OCI-LY7 (cell line): ENCODE results near the gene ALOX5. TPM values are rescaled to one million over a fixed set of nuclear protein-coding genes. Genes with fewer than 3 reads are reported as not detected.
A peak's percentile ranks its signal among the peaks of the same experiment; 100 is the strongest.
"Not testable (repeated sequence)": the region's sequence is repeated elsewhere in the genome, so short reads cannot be mapped to it uniquely, and the experiment has no call there.

Experiments
- BruUV-seq: library from RNA; stranded (reverse); fragments of 400-500 nt; replicated peaks from 2 replicates; lab custom pipeline; 2021; lab: Mats Ljungman, UMichigan
- CTCF ChIA-PET: fragments of 300-600 bp; sonication (Branson Sonifier 250); formaldehyde crosslinking; loops from one replicate; lab custom pipeline; 2022; ENCODE audit warnings: antibody characterized with exemption; ENCODE audit not compliant: unreplicated experiment; lab: Charles Lee
- POLR2A ChIA-PET: fragments of 300-600 bp; sonication (Branson Sonifier 250); formaldehyde crosslinking; loops from one replicate; lab custom pipeline; 2022; ENCODE audit warnings: antibody characterized with exemption; lab: Charles Lee
- DNase-seq: peaks from one replicate; pipeline ENCODE4 v3.0.0-alpha.2; 2015; ENCODE audit warnings: low spot score
- H2AFZ ChIP-seq: fragments of 200-600 bp; sonication (generic), shearing (Covaris generic); 2 replicates; pipeline ENCODE4 v1.6.1; 2014; ENCODE audit warnings: mild to moderate bottlenecking, antibody characterized with exemption, low read length, moderate library complexity
- H3K27ac ChIP-seq: fragments of 200-600 bp; sonication (generic); 2 replicates; pipeline ENCODE4 v1.5.1; 2014; ENCODE audit warnings: mixed run types, low read depth, mild to moderate bottlenecking, moderate library complexity, low read length, inconsistent platforms; ENCODE audit not compliant: poor library complexity, severe bottlenecking
- H3K36me3 ChIP-seq: fragments of 200-600 bp; sonication (generic); 2 replicates; pipeline ENCODE4 v1.6.1; 2014; ENCODE audit warnings: mild to moderate bottlenecking, antibody characterized with exemption, low read length, moderate library complexity, mixed read lengths; ENCODE audit not compliant: insufficient read depth
- H3K4me1 ChIP-seq: fragments of 200-600 bp; sonication (generic); 2 replicates; pipeline ENCODE4 v1.5.1; 2014; ENCODE audit warnings: mild to moderate bottlenecking, low read length; ENCODE audit not compliant: insufficient read depth, poor library complexity, severe bottlenecking
- H3K4me2 ChIP-seq: fragments of 200-600 bp; sonication (generic); 2 replicates; pipeline ENCODE4 v1.6.1; 2014; ENCODE audit warnings: mild to moderate bottlenecking, low read length
- H3K4me3 ChIP-seq: fragments of 200-600 bp; sonication (generic); 2 replicates; pipeline ENCODE4 v1.5.1; 2014; ENCODE audit warnings: mild to moderate bottlenecking, low read depth, low read length; ENCODE audit not compliant: poor library complexity, severe bottlenecking
- H3K79me2 ChIP-seq: fragments of 200-600 bp; sonication (generic); 2 replicates; pipeline ENCODE4 v1.6.1; 2016; ENCODE audit warnings: low read depth, mild to moderate bottlenecking, low read length, moderate library complexity, mixed read lengths; ENCODE audit not compliant: insufficient read depth
- H3K9me2 ChIP-seq: fragments of 200-600 bp; sonication (generic); 2 replicates; pipeline ENCODE4 v1.6.1; 2016; ENCODE audit warnings: mild to moderate bottlenecking, low read length, mixed read lengths; ENCODE audit not compliant: insufficient read depth
- H3K9me3 ChIP-seq: fragments of 200-600 bp; sonication (generic); 2 replicates; pipeline ENCODE4 v1.6.1; 2014; ENCODE audit warnings: mild to moderate bottlenecking, mixed run types, low read length, mixed read lengths
- H4K20me1 ChIP-seq: fragments of 200-600 bp; sonication (generic); 2 replicates; pipeline ENCODE4 v1.6.1; 2014; ENCODE audit warnings: mild to moderate bottlenecking, antibody characterized with exemption, low read length, moderate library complexity, mixed read lengths; ENCODE audit not compliant: insufficient read depth
- CTCF ChIP-seq: fragments of 200-600 bp; sonication (generic); conservative IDR thresholded peaks from 2 replicates; pipeline ENCODE4 v1.5.1; 2014; ENCODE audit warnings: mild to moderate bottlenecking, antibody characterized with exemption, low read length, moderate library complexity, mixed read lengths
- EZH2phosphoT487 ChIP-seq: fragments of 200-600 bp; sonication (generic); IDR thresholded peaks from 2 replicates; pipeline ENCODE4 v1.6.1; 2018; ENCODE audit warnings: low read depth, borderline replicate concordance, mild to moderate bottlenecking, mixed run types, antibody characterized with exemption, low read length, moderate library complexity, mixed read lengths
- intact Hi-C: fragments of 100-400 bp; cut with micrococcal nuclease; formaldehyde crosslinking; loops from one replicate; pipeline ENCODE4 v1.10.0; 2022; ENCODE audit not compliant: unreplicated experiment
- total RNA-seq, 2 experiments: library from RNA; depleted of rRNA in 1 of 2; stranded (reverse); fragments of >200 nt in 1 of 2; shearing (Covaris generic) in 1 of 2; gene quantifications; 2 replicates each; pipeline ENCODE4 v1.2.3, GENCODE V29; 2014 to 2022

Gene ALOX5
- total RNA-seq, 2 experiments from 2014 or later, result 139 to 164 TPM

- no peaks in the 10 kb centered on the region for H3K79me2 ChIP-seq
- no peak for DNase-seq
- H3K9me2 ChIP-seq, result no peaks in the 10 kb centered on the region
- no peaks in the 10 kb centered on the region for H4K20me1 ChIP-seq
- no peak overlapping the region for H3K4me2 ChIP-seq
- BruUV-seq, result no TSS peak
- no peak overlapping the region for H3K27ac ChIP-seq
- H3K4me1 ChIP-seq, result no peaks in the 10 kb centered on the region
- ChIA-PET POLR2A (interaction anchor here (0.5 to 0.6 kb wide), 2 partner anchors 11 to 19 kb away, joined by 3 read pairs; no protein-coding TSS in a partner anchor), CTCF (no interaction called here)
- peaks cover 32% of the 10 kb centered on the region for H3K9me3 ChIP-seq
- H3K4me3 ChIP-seq, result no peak overlapping the region
- peaks cover 86% of the 10 kb centered on the region for H3K36me3 ChIP-seq
- no peak overlapping the region for H2AFZ ChIP-seq
- TF ChIP-seq CTCF (no peak), EZH2phosphoT487 (no peak)
- intact Hi-C loops, result no loop called here
These were observed 34.1 kb upstream of the ALOX5 start for GRCh38 chr10:45339894-45340293.

- H4K20me1 ChIP-seq, H3K4me1 ChIP-seq, H3K27ac ChIP-seq, DNase-seq, H3K4me2 ChIP-seq, H3K79me2 ChIP-seq, CTCF ChIA-PET, H2AFZ ChIP-seq, intact Hi-C loops, BruUV-seq, H3K9me2 ChIP-seq, H3K4me3 ChIP-seq: not testable (repeated sequence)
- POLR2A ChIA-PET, result interaction anchor here (0.5 kb wide), 1 partner anchor 19 kb away, joined by 3 read pairs; no protein-coding TSS in a partner anchor
- Histone ChIP-seq H3K36me3 (peaks cover 85% of the 10 kb centered on the region), H3K9me3 (peaks cover 27% of the 10 kb centered on the region)
These were observed 33.6 kb upstream of the ALOX5 start for GRCh38 chr10:45340420-45340819.

GRCh38 chr10:45346652-45347335 is 27.2 kb upstream of the ALOX5 start:
- H3K9me2 ChIP-seq, H3K4me2 ChIP-seq, H2AFZ ChIP-seq, H3K4me3 ChIP-seq, intact Hi-C loops, H3K27ac ChIP-seq, POLR2A ChIA-PET, H3K79me2 ChIP-seq, CTCF ChIA-PET, H4K20me1 ChIP-seq, H3K4me1 ChIP-seq, BruUV-seq: not testable (repeated sequence)
- Histone ChIP-seq H3K36me3 (peaks cover 57% of the 10 kb centered on the region), H3K9me3 (peaks cover 11% of the 10 kb centered on the region)
- DNase-seq, result peak; percentile 23

DNA sequence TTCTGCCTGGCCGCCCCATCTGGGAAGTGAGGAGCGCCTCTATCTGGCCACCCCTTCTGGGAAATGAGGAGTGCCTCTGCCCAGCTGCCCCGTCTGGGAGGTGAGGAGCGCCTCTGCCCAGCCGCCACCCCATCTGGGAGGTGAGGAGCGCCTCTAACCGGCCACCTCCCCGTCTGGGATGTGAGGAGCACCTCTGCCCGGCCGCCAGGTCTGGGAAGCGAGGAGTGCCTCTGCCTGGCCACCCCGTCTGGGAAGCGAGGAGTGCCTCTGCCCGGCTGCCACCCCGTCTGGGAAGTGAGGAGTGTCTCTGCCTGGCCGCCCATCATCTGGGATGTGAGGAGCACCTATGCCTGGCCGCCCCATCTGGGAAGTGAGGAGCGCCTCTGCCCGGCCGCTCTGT is 26.6 kb upstream of the ALOX5 start:
- H3K4me1 ChIP-seq, H4K20me1 ChIP-seq, BruUV-seq, H3K4me3 ChIP-seq, H3K27ac ChIP-seq, DNase-seq, CTCF ChIA-PET, H3K9me2 ChIP-seq, POLR2A ChIA-PET, intact Hi-C loops, H3K79me2 ChIP-seq, H2AFZ ChIP-seq, H3K4me2 ChIP-seq: not testable (repeated sequence)
- Histone ChIP-seq H3K9me3 (peaks cover 13% of the 10 kb centered on the region), H3K36me3 (peaks cover 55% of the 10 kb centered on the region)

- BruUV-seq, intact Hi-C loops, POLR2A ChIA-PET: not testable (repeated sequence)
These were observed 25.7 kb upstream of the ALOX5 start for GRCh38 chr10:45348196-45348765.

More at GRCh38 chr10:45348196-45348765, 25.7 kb upstream of the ALOX5 start:
- DNase-seq, H3K79me2 ChIP-seq, H2AFZ ChIP-seq, H3K4me2 ChIP-seq, CTCF ChIA-PET, H3K9me2 ChIP-seq, H3K4me3 ChIP-seq, H3K4me1 ChIP-seq, H3K27ac ChIP-seq, H4K20me1 ChIP-seq: not testable (repeated sequence)
- peaks cover 55% of the 10 kb centered on the region for H3K36me3 ChIP-seq
- peaks cover 13% of the 10 kb centered on the region for H3K9me3 ChIP-seq
